Right lung (tissue), 5 donors: ENCODE results near the gene KDM2A. TPM values are rescaled to one million over a fixed set of nuclear protein-coding genes. Genes with fewer than 3 reads are reported as not detected.

Source experiments
- DNase-seq, 2 donors: peaks; one replicate each; pipeline ENCODE4 v3.0.0-alpha.2; 2013
- polyA plus RNA-seq, 5 donors: library from polyadenylated mRNA; unstranded; fragments of 120-200 nt; gene quantifications; one replicate each; pipeline versions ENCODE4 v1.2.1 to v1.2.3, GENCODE V29; 2013; ENCODE audit warnings: inconsistent platforms in 1 of 5, low replicate concordance in 1 of 5; ENCODE audit not compliant: insufficient read length in 5 of 5, insufficient read depth in 1 of 5

The KDM2A gene
- polyA plus RNA-seq, 5 donors: 67.3 to 80.4 (median 70.7) TPM

DNA sequence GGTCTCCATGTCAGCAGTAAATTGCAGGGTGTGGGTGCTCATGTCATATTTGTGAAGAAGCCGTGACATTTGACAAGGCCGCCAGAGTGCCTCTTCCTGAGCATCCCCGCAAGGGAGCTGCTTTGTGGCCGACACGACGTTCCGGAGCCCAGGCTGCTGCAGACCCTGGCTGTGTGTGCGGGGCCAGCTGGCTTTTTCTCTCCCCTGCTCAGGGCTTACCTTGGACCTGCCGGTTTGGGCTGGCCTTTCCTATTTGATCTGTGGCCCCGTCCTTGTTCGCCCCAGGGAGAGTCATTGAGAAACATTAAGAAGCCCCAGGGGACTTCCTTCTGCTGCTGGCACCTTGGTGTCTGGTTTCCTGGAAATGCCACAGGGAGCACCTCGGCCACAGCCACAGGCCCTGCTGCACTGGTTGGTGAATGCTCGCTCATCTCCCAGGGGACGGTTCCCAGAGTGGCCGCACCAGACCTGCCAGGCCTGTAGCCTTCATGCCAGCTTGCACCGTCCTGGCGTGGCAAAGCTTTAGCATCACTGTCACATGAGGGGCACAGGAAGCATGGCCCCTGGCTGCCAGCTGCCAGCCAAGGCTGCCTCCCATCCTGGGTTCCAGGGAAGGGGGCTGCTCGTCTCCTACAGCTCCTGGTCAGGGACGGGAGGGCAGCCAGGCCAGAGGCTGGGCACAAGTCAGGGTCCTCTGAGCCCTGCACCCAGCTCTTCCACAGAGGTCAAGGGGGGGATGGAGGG is 152.7 kb downstream of the KDM2A start:
- DNase-seq: no peak

DNA sequence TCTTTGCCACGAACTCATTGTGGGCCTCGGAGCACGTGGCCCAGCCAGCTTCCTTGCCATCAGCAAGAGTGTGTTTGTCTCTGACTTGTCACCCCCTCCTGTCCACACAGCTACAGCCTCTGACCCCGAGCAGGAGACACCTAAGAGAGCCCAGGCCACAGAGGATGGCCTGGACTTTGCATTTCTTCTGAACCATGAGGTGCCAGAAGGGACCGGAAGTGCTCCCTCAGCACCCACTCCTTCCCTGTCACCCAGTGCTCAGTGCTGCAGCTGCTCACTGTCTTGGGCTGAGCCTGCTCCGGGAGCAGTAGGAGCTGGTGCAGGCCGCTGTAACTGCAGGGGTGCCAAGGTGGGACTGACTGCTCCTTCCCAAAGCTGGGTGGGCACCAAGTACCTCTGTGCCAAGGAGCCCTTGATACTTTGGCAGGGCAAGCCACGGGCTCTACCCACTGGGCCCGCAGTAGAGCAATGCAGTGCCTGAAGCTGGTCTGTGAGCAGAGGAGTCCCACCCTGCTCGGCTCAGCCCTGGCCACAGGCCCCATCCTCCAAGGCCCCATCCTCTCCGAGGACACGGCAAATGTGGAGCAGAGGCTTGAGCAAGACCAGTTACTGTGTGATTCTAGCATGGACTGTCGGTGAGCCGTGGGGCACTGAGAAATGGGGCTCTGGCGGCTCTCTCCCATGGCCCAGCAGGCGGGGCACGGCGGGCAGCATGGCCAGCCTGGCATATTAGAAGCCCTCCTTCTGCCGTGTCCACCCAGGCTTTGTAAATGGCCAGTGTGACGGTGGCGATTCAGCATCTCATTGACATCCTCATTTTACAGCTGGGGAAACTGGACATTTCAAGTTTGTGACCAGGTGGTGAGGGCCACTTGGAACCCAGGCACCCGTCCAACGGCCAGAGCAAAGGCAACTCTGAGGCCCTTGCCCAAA is 153.5 kb downstream of the KDM2A start:
- DNase-seq: no peak

DNA sequence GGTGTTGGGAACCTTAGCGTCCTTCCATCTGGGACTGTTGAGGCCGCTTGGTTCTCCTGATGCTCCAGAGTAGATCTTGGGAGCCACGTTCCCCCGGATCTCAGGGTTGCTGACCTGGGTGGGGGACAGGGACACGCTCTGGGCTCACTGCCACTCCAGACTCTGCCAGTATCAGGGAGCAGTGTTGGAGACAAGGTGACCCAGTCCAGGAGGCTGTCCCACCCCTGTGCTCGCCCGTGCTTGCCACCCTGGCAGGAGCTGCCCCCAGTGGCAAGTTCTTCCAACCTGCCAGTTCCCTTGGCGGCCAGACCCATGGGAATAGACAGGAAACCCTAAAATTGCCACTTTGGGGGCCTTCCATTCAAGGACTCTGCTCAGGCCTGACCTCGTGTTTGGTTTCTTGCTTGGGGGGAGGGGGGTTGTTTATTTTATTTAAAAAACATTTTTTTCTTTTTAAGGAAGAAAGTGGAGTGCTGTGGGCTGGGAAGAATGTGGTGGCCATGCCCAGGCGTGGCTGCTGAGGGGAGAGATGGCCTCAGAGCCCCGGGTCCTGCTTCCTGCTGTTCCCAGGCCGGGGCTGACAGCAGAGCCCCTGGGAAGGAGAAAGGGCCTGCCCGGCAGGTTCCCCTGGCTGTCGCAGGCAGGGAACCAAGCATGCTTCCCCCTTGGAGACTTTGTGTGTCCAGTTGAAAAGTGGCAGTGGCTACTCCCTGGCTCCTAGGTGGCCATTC is 154.4 kb downstream of the KDM2A start:
- no peak for DNase-seq

DNA sequence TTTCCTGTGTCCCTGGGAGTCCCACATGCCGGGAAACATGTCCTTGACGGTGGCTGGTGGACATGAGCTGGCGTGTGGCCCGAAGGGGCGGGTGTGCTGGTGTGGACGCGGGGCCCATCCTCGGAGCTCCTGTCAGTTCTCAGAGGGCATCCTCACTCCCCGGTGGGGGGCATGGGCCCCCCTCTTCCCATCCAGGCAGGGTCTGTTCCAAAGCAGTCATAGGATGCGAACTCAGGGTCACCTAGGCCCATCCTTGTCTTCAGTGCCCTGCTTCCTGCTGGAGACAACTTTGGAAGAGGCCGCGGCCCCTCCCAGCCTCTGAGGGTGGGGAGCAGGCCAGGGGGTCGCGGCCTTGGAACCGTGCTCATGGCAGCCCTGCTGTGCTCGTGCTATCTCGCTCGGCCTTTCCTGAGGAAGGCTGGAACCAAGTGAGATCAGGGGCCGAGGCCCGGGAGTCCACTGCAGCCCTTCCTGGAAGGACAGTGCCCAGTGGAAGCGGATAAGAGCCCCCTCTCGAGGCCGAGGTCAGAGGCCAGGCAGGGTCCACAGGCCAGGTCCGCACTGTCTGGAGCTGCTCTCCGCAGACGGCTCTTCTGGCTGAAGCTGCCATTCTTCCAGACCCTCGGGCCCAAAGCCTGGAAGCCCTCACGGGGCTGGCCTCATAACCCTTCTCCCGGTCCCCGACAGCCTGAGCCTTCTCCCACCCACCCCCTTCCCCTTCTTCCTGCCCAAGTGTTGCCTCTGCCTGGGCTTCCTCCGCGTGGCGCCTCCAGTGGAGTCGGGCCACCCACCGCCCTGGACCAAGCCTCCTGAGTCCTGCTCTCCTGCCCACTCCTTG is 155.9 kb downstream of the KDM2A start:
- no peak for DNase-seq

DNA sequence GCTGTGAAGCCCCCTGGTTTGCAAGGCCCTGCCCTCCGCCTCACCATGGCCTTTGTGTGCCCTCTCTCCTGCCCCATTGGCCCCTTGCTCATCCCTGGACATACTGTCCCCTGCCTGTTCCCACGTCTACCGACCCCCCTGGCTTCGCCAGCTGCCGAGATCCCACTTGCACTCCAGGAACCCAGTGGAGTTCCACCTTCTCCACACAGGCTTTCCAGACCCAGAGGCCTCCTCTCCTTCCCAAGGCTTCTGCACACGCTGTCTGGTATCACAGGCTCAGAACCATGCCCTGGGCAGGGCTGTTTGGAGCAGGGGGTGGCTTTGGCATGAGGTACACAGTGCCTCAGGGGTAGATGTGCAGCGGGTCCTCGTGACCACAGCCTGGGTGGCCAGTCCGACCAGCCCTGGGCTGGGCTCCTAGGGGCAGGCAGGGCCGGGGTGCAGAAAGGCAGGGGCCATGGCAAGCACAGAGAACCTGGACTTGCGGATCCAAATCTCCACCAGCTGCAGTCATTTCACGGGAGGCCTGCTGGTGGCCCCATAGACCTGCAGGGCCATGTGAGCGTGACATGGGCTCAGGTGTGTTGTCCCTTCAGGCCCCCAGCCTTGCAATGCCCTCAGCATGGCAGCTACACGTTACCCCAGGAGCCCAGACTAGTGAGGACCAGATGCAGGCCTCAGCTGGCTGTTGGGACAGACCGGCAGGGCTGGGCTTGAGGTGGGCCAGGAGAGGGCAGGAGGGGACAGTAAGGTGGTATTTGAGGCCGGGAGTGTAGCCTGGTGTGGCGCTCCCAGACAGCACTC is 156.7 kb downstream of the KDM2A start:
- DNase-seq: no peak

- DNase-seq: no peak
Measured at GRCh38 chr11:67276781-67277230, 157.7 kb downstream of the KDM2A start.

DNA sequence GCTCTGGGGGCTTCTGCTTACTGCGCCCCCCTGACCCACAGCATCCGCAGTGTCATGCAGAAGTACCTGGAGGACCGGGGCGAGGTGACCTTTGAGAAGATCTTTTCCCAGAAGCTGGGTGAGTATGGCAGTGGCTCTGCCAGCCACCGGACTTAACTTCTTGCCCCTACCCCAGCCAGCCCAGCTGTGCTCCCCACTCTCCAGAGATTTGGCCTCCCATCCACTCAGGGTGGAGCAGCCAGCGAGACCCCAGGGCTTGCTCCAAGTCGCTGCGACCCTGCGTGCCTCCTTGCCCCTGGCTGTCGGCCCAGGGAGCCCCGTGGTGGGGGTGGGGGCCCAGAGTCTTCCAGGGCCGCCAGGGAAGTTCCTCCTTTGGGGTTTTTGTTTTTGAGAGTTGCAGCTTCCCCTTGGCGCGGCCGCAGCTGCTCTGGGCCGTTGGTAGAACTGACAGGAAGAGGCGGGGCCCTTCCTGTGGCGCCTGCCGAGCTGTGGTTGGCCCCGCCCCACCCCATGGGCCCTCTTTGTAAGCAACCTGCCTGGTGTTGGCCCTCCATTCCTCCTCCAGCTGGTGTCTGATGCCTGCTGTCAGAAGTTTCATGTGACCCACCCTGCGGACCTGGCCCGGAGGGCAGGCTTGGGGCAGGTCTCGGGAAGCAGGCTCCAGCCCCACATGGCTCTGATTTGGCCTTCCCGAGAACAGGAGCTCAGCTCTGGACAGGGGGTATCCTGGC is 158.3 kb downstream of the KDM2A start:
- DNase-seq: peak; percentile 72 to 77

DNA sequence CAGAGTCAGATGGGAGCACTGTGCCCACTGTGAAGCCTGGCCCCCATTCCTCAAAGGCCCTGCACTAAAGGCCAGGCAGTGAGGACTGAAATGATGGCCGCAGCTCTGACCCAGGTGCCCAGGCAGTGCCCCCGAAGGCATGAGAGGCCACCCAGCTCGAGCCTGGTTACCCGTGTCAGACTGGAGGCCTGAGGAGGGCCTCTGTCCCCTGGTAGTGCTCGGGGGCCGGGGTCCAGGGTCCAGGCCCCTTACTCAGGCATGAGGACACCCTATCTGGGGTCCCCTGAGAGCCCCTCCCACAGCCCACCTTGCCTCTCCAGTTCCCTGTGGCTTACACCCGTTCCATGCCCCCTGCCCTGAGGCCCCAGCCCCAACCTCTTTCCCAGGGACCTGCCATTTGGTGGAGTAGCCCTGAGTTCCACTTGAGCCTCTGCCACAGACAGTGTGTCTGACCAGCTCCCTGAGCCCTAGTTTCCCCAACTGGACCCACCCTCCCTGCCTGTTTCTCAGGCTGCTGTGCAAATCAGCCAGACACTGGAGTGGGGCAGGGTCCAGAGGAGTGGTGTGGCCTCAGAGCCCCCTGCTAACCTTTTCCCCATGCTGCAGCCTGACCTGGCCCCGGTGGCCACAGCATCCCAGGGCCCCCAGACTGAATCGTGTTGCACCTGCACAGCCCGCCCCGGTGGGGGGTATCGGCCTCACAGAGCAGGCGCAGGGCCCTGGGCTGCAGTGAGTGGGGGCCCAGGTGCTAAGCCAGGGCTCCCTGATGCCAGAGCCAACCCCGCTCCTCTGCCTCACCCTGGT is 159.3 kb downstream of the KDM2A start:
- DNase-seq: no peak

DNA sequence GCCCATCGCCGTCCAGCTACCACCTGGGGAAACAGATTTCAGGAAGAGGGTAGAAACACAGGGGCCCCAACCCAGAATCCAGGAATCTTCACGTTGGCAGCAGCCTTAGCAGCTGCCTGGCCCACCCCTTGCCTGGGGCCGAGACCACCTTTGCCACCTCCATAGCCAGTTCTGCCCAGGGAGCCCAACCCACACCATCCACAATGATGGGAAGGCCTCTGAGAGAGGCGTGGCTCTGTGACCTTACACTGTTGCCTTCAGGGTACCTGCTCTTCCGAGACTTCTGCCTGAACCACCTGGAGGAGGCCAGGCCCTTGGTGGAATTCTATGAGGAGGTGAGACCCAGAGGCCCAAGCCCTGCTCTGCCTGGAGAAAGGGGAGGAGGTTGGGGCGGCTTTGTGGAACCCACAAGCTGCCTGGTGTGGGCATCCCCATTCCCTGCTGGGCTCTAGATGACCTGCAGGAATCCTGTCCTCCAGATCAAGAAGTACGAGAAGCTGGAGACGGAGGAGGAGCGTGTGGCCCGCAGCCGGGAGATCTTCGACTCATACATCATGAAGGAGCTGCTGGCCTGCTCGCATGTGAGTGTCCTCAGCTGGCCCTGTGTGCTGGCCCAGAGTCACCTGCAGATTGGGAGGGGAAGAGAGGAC is 160.0 kb downstream of the KDM2A start:
- DNase-seq: no peak

DNA sequence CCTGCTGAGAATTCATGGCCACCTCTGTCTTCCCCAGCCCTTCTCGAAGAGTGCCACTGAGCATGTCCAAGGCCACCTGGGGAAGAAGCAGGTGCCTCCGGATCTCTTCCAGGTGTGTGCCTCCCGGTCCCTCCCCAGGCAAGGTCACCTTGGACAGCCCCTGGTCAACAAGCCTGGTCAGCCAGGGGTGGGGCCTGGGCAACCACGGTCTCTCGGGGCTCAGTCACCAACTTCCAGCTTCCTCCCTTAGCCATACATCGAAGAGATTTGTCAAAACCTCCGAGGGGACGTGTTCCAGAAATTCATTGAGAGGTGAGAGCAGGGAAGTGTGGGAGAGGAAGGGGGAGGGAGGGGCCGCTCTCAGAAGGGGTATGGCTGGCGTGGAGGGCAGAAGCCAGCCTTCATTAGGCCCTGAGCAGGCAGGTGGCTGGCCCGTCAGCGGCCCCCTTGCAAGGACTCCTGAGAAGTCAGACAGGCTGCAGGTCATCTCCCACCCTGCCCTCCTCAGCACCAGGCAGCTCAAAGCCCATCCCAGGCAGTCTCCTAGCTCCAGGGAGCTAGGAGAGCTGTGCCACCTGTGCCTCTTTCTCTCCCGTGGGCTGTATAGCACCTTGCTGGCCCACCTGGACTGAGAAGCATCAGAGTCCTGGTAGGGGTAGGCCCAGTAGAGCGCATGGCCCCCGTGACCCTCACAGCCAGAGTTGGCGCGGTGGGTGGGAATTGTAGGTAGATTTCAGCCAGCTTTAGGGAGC is 160.7 kb downstream of the KDM2A start:
- no peak for DNase-seq

GRCh38 chr11:67280341-67280787 is 161.3 kb downstream of the KDM2A start:
- DNase-seq: no peak

DNA sequence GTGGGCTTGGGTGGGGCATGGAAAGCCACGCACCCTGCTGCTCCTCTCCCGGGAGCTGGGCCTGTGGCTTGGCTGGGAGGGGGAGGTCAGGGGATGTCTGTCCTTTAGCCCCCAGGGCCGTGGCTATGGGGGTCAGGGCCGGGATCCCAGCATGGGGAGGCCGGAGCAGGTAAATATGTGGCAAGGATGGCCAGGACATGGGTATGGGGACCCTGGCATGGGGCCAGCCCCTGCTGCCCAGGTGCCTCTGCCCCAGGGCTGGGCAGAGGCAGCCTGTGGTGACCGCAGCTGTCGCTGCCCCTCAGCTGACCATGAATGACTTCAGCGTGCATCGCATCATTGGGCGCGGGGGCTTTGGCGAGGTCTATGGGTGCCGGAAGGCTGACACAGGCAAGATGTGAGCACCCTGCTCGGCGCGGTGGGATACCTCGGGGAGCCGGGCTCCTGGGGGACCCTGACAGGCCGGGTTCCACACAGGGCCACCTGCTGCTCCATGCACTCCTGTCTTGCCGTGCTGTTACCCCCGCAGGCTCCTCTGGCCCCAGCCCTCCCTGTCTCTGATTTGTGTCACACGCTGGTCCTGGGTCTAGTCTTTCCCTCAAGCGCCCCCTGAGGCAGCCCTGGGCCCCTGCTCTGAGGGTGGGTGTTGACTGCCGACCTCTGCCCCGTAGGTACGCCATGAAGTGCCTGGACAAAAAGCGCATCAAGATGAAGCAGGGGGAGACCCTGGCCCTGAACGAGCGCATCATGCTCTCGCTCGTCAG is 161.9 kb downstream of the KDM2A start:
- DNase-seq: no peak

- DNase-seq: no peak
Measured at GRCh38 chr11:67281552-67282150, 162.6 kb downstream of the KDM2A start.

DNA sequence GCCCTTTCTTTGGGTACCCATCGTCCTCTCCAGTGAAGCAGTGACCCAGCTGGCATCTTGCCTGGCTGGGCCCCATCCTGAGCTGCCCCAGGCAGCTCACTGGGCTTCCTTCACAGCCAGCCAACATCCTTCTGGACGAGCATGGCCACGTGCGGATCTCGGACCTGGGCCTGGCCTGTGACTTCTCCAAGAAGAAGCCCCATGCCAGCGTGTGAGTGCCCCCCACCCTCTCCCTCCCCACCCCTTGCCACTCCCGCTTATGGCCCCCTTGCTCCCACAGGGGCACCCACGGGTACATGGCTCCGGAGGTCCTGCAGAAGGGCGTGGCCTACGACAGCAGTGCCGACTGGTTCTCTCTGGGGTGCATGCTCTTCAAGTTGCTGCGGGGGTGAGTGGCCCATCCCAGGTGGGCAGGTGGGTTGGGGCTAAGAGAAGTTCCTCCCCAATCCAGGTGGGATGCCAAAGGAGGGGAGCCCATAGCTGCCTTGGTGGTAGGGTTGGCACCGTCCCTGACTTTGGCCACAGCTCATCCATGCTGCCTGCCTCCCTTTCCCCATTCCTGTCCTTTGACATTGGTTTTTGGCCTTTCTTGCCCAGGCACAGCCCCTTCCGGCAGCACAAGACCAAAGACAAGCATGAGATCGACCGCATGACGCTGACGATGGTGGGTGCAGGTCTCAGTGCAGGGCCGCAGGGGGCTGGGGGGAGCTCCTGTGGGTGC is 163.3 kb downstream of the KDM2A start:
- no peak for DNase-seq

GRCh38 chr11:67282876-67283371 is 163.9 kb downstream of the KDM2A start:
- DNase-seq: no peak
